MCF 10A (cell line): ENCODE results near the gene HAGH. TPM values are rescaled to one million over a fixed set of nuclear protein-coding genes. Genes with fewer than 3 reads are reported as not detected.

Experiments used
- BruUV-seq: library from RNA; stranded (reverse); fragments of 400-500 nt; replicated peaks from 2 replicates; lab custom pipeline; 2021; lab: Mats Ljungman, UMichigan
- CTCF ChIA-PET: fragments of 300-600 bp; sonication (Branson Sonifier 250); formaldehyde crosslinking; extraction: SDS; loops from one replicate; lab custom pipeline; 2021; ENCODE audit warnings: antibody characterized with exemption, inconsistent platforms; lab: Yijun Ruan, JAX
- POLR2A ChIA-PET: fragments of 300-600, 350-650 bp; sonication (Branson Sonifier 250); formaldehyde crosslinking; extraction: SDS; loops from one replicate; lab custom pipeline; 2020; ENCODE audit warnings: antibody characterized with exemption, inconsistent platforms; lab: Yijun Ruan, JAX
- DNase-seq: peaks from one replicate; pipeline ENCODE4 v3.0.0-alpha.2; 2018; ENCODE audit not compliant: unreplicated experiment
- H3K27ac Mint-ChIP-seq: one replicate; pipeline ENCODE4 v1.8.0; 2022; ENCODE audit warnings: mild to moderate bottlenecking, low read depth, mixed read lengths; ENCODE audit not compliant: unreplicated experiment
- H3K27me3 Mint-ChIP-seq: one replicate; pipeline ENCODE4 v1.8.0; 2022; ENCODE audit warnings: mixed read lengths; ENCODE audit not compliant: insufficient read depth, unreplicated experiment
- H3K36me3 Mint-ChIP-seq: one replicate; pipeline ENCODE4 v1.8.0; 2022; ENCODE audit warnings: mild to moderate bottlenecking, moderate library complexity, mixed read lengths; ENCODE audit not compliant: insufficient read depth, unreplicated experiment
- H3K4me1 Mint-ChIP-seq: one replicate; pipeline ENCODE4 v1.8.0; 2022; ENCODE audit warnings: mixed read lengths; ENCODE audit not compliant: insufficient read depth, unreplicated experiment
- H3K4me3 Mint-ChIP-seq: one replicate; pipeline ENCODE4 v1.8.0; 2022; ENCODE audit warnings: mild to moderate bottlenecking, moderate library complexity, mixed read lengths; ENCODE audit not compliant: unreplicated experiment
- H3K9me3 Mint-ChIP-seq: one replicate; pipeline ENCODE4 v1.8.0; 2022; ENCODE audit warnings: mixed read lengths; ENCODE audit not compliant: unreplicated experiment
- CTCF ChIP-seq: fragments of 200-600 bp; IDR thresholded peaks from one replicate; pipeline ENCODE4 v1.8.0; 2022; ENCODE audit warnings: antibody characterized with exemption, mild to moderate bottlenecking; ENCODE audit not compliant: unreplicated experiment
- intact Hi-C: fragments of 100-400 bp; cut with micrococcal nuclease; formaldehyde crosslinking; loops from 2 replicates; pipeline ENCODE4 v1.14.1; 2022
- total RNA-seq: library from RNA; stranded (reverse); gene quantifications from 2 replicates; pipeline ENCODE4 v1.2.3, GENCODE V29; 2022

Gene HAGH
- total RNA-seq, 1 experiment from 2014 or later, result 44.5 TPM

- ChIA-PET CTCF (interaction anchor here (1.1 kb wide), 1 partner anchor 116 kb away, joined by 3 read pairs; the partner anchor contains the start of gene MAPK8IP3), POLR2A (interaction anchor here (1.0 kb wide), 1 partner anchor 116 kb away, joined by 3 read pairs; the partner anchor contains the start of gene MAPK8IP3)
- H3K4me1 Mint-ChIP-seq, result no peaks in the 10 kb centered on the region
- BruUV-seq, result no TSS peak
- no peaks in the 10 kb centered on the region for H3K27me3 Mint-ChIP-seq
- H3K27ac Mint-ChIP-seq, result no peak overlapping the region
- peaks cover 38% of the 10 kb centered on the region for H3K36me3 Mint-ChIP-seq
- intact Hi-C loops, result no loop called here
- H3K9me3 Mint-ChIP-seq, result no peaks in the 10 kb centered on the region
- no peak for DNase-seq
- no peak for TF ChIP-seq CTCF
- no peak overlapping the region for H3K4me3 Mint-ChIP-seq
Observed at GRCh38 chr16:1821861-1822611, 4.6 kb downstream of the HAGH start.

GRCh38 chr16:1820946-1821290 lies 5.7 kb downstream of the HAGH start:
- CTCF ChIA-PET, result interaction anchor here (1.0 to 1.1 kb wide), 2 partner anchors 18 to 115 kb away, joined by 3 read pairs; partner anchors contain the start of gene MAPK8IP3
- H3K27ac Mint-ChIP-seq, result no peak overlapping the region
- BruUV-seq, result no TSS peak
- no peak overlapping the region for H3K4me3 Mint-ChIP-seq
- intact Hi-C loops, result no loop called here
- no peaks in the 10 kb centered on the region for H3K27me3 Mint-ChIP-seq
- no peaks in the 10 kb centered on the region for H3K4me1 Mint-ChIP-seq
- no peak for DNase-seq
- TF ChIP-seq CTCF, result no peak
- POLR2A ChIA-PET, result interaction anchor here (1.0 to 1.7 kb wide), 2 partner anchors 39 to 115 kb away, joined by 3 to 6 read pairs; partner anchors contain the start of genes MAPK8IP3, NUBP2 and SPSB3
- H3K9me3 Mint-ChIP-seq, result no peaks in the 10 kb centered on the region
- peaks cover 38% of the 10 kb centered on the region for H3K36me3 Mint-ChIP-seq

- Mint-ChIP-seq H3K4me1 (no peaks in the 10 kb centered on the region), H3K27ac (no peak overlapping the region), H3K4me3 (no peak overlapping the region), H3K9me3 (no peaks in the 10 kb centered on the region), H3K27me3 (no peaks in the 10 kb centered on the region), H3K36me3 (peaks cover 44% of the 10 kb centered on the region)
- no TSS peak for BruUV-seq
- no peak for TF ChIP-seq CTCF
- intact Hi-C loops, result no loop called here
- POLR2A ChIA-PET, result interaction anchor here (1.7 kb wide), 1 partner anchor 38 kb away, joined by 6 read pairs; the partner anchor contains the start of genes NUBP2 and SPSB3
- DNase-seq, result no peak
- CTCF ChIA-PET, result interaction anchor here (1.0 to 1.1 kb wide), 2 partner anchors 19 to 114 kb away, joined by 3 read pairs; partner anchors contain the start of gene MAPK8IP3
Observed at GRCh38 chr16:1820096-1820945, 6.3 kb downstream of the HAGH start.

- Mint-ChIP-seq H3K4me3 (no peak overlapping the region), H3K27me3 (no peaks in the 10 kb centered on the region), H3K36me3 (peaks cover 49% of the 10 kb centered on the region), H3K27ac (no peak overlapping the region), H3K9me3 (no peaks in the 10 kb centered on the region), H3K4me1 (no peaks in the 10 kb centered on the region)
- DNase-seq, result no peak
- intact Hi-C loops, result no loop called here
- ChIA-PET CTCF (no interaction called here), POLR2A (interaction anchor here (1.7 kb wide), 1 partner anchor 37 kb away, joined by 6 read pairs; the partner anchor contains the start of genes NUBP2 and SPSB3)
- TF ChIP-seq CTCF, result no peak
- no TSS peak for BruUV-seq
Observed at GRCh38 chr16:1819611-1820010, 7.0 kb downstream of the HAGH start.
